ENCODE data around the gene OSER1.

Gene OSER1

GRCh38 chr20:44174996-44175765 lies 35.4 kb downstream of the OSER1 start:
- DNase-seq (ENCODE audit: low read depth), result no peak

- no peak for DNase-seq (ENCODE audit: low read depth)
These were observed 36.7 kb downstream of the OSER1 start for GRCh38 chr20:44173846-44174245.

- DNase-seq (ENCODE audit: low read depth), result no peak
These were observed 37.5 kb downstream of the OSER1 start for GRCh38 chr20:44173116-44173515.

GRCh38 chr20:44172572-44172950 lies 38.0 kb downstream of the OSER1 start:
- DNase-seq (ENCODE audit: low read depth), result no peak

- no peak for DNase-seq (ENCODE audit: low read depth)
These were observed 38.6 kb downstream of the OSER1 start for GRCh38 chr20:44171775-44172571.

GRCh38 chr20:44170816-44171410 lies 39.7 kb downstream of the OSER1 start:
- DNase-seq (ENCODE audit: low read depth), result no peak

- DNase-seq (ENCODE audit: low read depth), result no peak
These were observed 42.8 kb downstream of the OSER1 start for GRCh38 chr20:44167736-44168135.

GRCh38 chr20:44166477-44166876 lies 44.1 kb downstream of the OSER1 start:
- peak; percentile 94 for DNase-seq (ENCODE audit: low read depth)

GRCh38 chr20:44166008-44166407 lies 44.6 kb downstream of the OSER1 start:
- peak; percentile 88 for DNase-seq (ENCODE audit: low read depth)

- no peak for DNase-seq (ENCODE audit: low read depth)
These were observed 50.4 kb downstream of the OSER1 start for GRCh38 chr20:44160133-44160532.

- DNase-seq (ENCODE audit: low read depth), result no peak
These were observed 50.9 kb downstream of the OSER1 start for GRCh38 chr20:44159711-44160110.

GRCh38 chr20:44159125-44159524 lies 51.4 kb downstream of the OSER1 start:
- no peak for DNase-seq (ENCODE audit: low read depth)

- no peak for DNase-seq (ENCODE audit: low read depth)
These were observed 53.5 kb downstream of the OSER1 start for GRCh38 chr20:44157061-44157460.

GRCh38 chr20:44154521-44155001 lies 56.0 kb downstream of the OSER1 start:
- DNase-seq (ENCODE audit: low read depth), result peak; percentile 96

- DNase-seq (ENCODE audit: low read depth), result peak; percentile 83
These were observed 56.9 kb downstream of the OSER1 start for GRCh38 chr20:44153636-44154043.

- DNase-seq (ENCODE audit: low read depth), result no peak
These were observed 58.8 kb downstream of the OSER1 start for GRCh38 chr20:44151621-44152416.

GRCh38 chr20:44146272-44146671 lies 64.3 kb downstream of the OSER1 start:
- no peak for DNase-seq (ENCODE audit: low read depth)

Data from EH (cell line).